Endothelial cell (in vitro differentiated cells): Measurements from ENCODE around the gene KIAA0040. TPM values are rescaled to one million over a fixed set of nuclear protein-coding genes. Genes with fewer than 3 reads are reported as not detected.

ENCODE experiments used
- DNase-seq: peaks from one replicate; pipeline ENCODE4 v3.0.0; 2021; ENCODE audit warnings: low spot score
- H3K27ac Mint-ChIP-seq: one replicate; pipeline ENCODE4 v1.8.0; 2021; ENCODE audit warnings: mixed read lengths, inconsistent platforms; ENCODE audit not compliant: unreplicated experiment
- H3K27me3 Mint-ChIP-seq: one replicate; pipeline ENCODE4 v1.8.0; 2021; ENCODE audit warnings: mild to moderate bottlenecking, moderate library complexity, mixed read lengths, inconsistent platforms; ENCODE audit not compliant: unreplicated experiment
- H3K36me3 Mint-ChIP-seq: one replicate; pipeline ENCODE4 v1.8.0; 2021; ENCODE audit warnings: mild to moderate bottlenecking, low read depth, mixed read lengths, inconsistent platforms; ENCODE audit not compliant: unreplicated experiment
- H3K4me1 Mint-ChIP-seq: one replicate; pipeline ENCODE4 v1.8.0; 2021; ENCODE audit warnings: mild to moderate bottlenecking, mixed read lengths, inconsistent platforms; ENCODE audit not compliant: unreplicated experiment
- H3K4me3 Mint-ChIP-seq: one replicate; pipeline ENCODE4 v1.8.0; 2021; ENCODE audit warnings: mild to moderate bottlenecking, mixed read lengths, inconsistent platforms; ENCODE audit not compliant: unreplicated experiment
- H3K9me3 Mint-ChIP-seq: one replicate; pipeline ENCODE4 v1.8.0; 2021; ENCODE audit warnings: mixed read lengths, inconsistent platforms; ENCODE audit not compliant: unreplicated experiment
- total RNA-seq: library from RNA; stranded (reverse); fragmentation: NEBNext Ultra II Directional; extraction: Animal tissue kit (Norgen Biotek cat#: 25700); gene quantifications from one replicate; pipeline ENCODE4 v1.2.1, GENCODE V29; 2021; ENCODE audit not compliant: unreplicated experiment
- TF ChIP-seq, protein P1 (sequence below): fragments of 200-600 bp; sonication (generic); IDR thresholded peaks from one replicate; pipeline ENCODE4 v1.5.0; 2021; ENCODE audit warnings: antibody characterized with exemption; ENCODE audit not compliant: unreplicated experiment

Gene KIAA0040
- total RNA-seq, 1 donor from 2014 or later, result 4.1 TPM

DNA sequence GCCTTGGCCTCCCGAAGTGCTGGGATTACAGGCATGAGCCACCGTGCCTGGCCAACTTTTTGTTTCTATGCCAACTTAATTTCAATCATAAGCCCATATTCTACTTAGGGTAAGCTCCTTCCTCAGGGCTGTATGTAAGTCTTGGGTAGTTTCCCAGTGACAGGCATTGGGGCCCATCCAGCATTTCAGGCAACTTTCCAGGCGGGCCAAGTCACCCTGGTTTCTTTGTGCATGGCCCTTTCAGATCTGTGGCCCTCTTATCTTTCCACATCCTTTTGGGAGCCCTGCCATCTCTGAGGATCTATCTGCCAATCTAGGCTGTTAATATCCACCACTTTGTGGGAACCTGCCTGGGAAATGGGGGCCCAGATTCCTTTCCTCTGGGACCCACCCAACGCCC, 66.2 kb downstream of the KIAA0040 start:
- Mint-ChIP-seq H3K4me1 (peaks cover 40% of the 10 kb centered on the region), H3K4me3 (no peak overlapping the region), H3K27me3 (peaks cover 8% of the 10 kb centered on the region), H3K27ac (peak overlapping the region; percentile 45), H3K9me3 (no peaks in the 10 kb centered on the region), H3K36me3 (no peaks in the 10 kb centered on the region)
- TF ChIP-seq, protein P1, sequence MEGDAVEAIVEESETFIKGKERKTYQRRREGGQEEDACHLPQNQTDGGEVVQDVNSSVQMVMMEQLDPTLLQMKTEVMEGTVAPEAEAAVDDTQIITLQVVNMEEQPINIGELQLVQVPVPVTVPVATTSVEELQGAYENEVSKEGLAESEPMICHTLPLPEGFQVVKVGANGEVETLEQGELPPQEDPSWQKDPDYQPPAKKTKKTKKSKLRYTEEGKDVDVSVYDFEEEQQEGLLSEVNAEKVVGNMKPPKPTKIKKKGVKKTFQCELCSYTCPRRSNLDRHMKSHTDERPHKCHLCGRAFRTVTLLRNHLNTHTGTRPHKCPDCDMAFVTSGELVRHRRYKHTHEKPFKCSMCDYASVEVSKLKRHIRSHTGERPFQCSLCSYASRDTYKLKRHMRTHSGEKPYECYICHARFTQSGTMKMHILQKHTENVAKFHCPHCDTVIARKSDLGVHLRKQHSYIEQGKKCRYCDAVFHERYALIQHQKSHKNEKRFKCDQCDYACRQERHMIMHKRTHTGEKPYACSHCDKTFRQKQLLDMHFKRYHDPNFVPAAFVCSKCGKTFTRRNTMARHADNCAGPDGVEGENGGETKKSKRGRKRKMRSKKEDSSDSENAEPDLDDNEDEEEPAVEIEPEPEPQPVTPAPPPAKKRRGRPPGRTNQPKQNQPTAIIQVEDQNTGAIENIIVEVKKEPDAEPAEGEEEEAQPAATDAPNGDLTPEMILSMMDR, result no peak
- no peak for DNase-seq

DNA sequence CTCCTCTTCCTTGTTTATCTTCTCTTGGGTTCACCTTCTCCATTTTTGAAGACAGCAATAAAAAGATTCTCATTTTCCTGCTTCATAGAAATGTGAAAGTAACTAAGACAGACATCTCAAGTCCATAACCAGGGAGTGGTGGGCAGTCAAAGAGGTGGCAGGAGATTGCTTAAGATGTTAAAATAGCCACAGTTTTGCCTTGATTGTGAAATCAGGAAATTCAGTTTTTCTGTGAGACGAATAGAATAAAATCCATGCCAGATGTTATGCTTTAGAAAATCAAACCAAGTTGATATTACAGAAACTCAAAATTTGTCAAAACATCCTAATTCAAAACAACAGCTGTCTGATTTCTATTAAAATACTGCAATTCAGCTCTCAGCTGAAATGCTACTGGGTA, 67.7 kb downstream of the KIAA0040 start:
- no peak for DNase-seq
- TF ChIP-seq, protein P1, result no peak
- H3K4me3 Mint-ChIP-seq, result no peak overlapping the region
- H3K4me1 Mint-ChIP-seq, result peaks cover 26% of the 10 kb centered on the region
- no peaks in the 10 kb centered on the region for H3K9me3 Mint-ChIP-seq
- peaks cover 9% of the 10 kb centered on the region for H3K27me3 Mint-ChIP-seq
- no peak overlapping the region for H3K27ac Mint-ChIP-seq
- no peaks in the 10 kb centered on the region for H3K36me3 Mint-ChIP-seq

DNA sequence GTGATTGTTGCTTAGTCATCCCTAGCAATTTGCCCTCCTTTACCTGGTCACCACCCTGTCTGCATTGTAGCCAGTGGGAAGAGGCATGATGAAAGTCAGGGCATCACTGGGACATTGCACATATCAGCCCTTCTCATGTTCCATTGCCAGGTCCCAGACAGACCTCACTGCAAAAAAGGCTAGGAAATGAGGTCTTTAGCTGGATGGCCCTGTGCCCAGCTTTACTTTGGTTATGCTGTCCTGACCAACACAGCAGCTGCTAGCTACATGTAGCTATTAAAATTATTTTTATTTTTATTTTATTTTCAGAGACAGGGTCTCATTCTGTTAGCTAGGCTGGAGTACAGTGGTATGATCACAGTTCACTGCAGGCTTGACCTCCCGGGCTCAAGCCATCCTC, 72.1 kb downstream of the KIAA0040 start:
- Mint-ChIP-seq H3K27ac (no peak overlapping the region), H3K4me3 (no peak overlapping the region), H3K4me1 (peaks cover 4% of the 10 kb centered on the region), H3K9me3 (no peaks in the 10 kb centered on the region), H3K36me3 (no peaks in the 10 kb centered on the region), H3K27me3 (peaks cover 7% of the 10 kb centered on the region)
- TF ChIP-seq, protein P1, result no peak
- no peak for DNase-seq

DNA sequence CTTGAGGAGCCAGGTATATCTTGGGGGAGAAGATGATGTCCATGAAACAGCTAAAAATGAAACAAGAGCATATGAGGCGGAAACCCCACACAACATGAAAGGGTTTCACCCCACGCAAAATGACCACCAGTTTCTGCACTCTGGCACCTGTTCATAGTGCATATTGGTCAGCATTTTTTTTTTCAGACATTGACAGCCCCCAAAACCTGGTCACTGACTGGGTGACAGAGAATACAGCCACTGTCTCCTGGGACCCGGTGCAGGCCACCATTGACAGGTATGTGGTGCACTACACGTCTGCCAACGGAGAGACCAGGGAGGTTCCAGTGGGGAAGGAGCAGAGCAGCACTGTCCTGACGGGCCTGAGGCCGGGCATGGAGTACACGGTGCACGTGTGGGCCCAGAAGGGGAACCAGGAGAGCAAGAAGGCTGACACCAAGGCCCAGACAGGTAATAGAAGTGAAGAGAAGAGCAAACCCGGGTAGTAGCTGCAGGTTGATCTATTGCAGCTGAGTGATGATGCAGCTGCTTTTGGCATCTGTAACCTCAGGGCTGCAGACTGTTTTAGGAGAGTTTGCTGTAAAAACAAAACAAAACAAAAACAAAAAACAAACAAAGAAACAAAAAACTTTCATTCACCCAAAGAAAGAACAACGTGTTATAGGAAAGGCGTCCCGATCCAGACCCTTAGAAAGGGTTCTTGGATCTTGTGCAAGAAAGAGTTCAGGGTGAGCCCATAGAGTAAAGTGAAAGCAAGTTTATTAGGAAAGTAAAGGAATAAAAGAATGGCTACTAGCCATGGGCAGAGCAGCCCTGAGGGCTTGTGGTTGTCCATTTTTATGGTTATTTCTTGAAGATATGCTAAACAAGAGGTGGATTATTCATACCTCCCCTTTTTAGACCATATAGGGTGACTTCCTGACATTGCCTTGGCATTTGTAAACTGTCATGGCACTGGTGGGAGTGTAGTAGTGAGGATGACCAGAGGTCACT, 73.9 kb downstream of the KIAA0040 start:
- H3K4me1 Mint-ChIP-seq, result no peaks in the 10 kb centered on the region
- no peak for DNase-seq
- no peak overlapping the region for H3K4me3 Mint-ChIP-seq
- no peaks in the 10 kb centered on the region for H3K9me3 Mint-ChIP-seq
- TF ChIP-seq, protein P1, result no peak
- peaks cover 7% of the 10 kb centered on the region for H3K27me3 Mint-ChIP-seq
- no peaks in the 10 kb centered on the region for H3K36me3 Mint-ChIP-seq
- H3K27ac Mint-ChIP-seq, result no peak overlapping the region

DNA sequence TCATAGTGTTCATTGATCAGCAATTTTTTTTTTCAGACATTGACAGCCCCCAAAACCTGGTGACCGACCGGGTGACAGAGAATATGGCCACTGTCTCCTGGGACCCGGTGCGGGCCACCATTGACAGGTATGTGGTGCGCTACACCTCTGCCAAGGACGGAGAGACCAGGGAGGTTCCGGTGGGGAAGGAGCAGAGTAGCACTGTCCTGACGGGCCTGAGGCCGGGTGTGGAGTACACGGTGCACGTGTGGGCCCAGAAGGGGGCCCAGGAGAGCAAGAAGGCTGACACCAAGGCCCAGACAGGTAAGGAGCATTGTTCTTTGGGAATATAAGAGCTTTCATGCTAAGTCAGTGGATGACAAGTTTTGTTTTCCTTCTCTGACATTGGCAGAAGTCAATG, 75.7 kb downstream of the KIAA0040 start:
- Mint-ChIP-seq H3K36me3 (no peaks in the 10 kb centered on the region), H3K4me1 (no peaks in the 10 kb centered on the region), H3K4me3 (no peak overlapping the region), H3K27me3 (peaks cover 4% of the 10 kb centered on the region), H3K27ac (no peak overlapping the region), H3K9me3 (no peaks in the 10 kb centered on the region)
- TF ChIP-seq, protein P1, result no peak
- no peak for DNase-seq
